ENCODE measurements around the gene METTL15.

- no peak for TF ChIP-seq EZH2phosphoT487 (IDR thresholded peaks at IDR 0.05; ENCODE audit: low read depth, severe bottlenecking, unreplicated experiment)
- no peak for TF ChIP-seq CTCF (IDR thresholded peaks at IDR 0.05; ENCODE audit: poor library complexity)
- TF ChIP-seq EZH2 (IDR thresholded peaks at IDR 0.05; ENCODE audit: borderline replicate concordance), result no peak
Measured at GRCh38 chr11:28346209-28346608, 238.0 kb downstream of the METTL15 start.

Measured in hepatocyte (in vitro differentiated cells).